ENCODE measurements around the gene CBR4.
"Not testable (repeated sequence)": the region's sequence is repeated elsewhere in the genome, so short reads cannot be mapped to it uniquely, and the experiment has no call there.

CBR4 gene

GRCh38 chr4:169048868-169049414 lies 38.9 kb upstream of the CBR4 start:
- Histone ChIP-seq H3K36me3 (ENCODE audit: control insufficient read depth, insufficient read depth, low read length) (no peaks in the 10 kb centered on the region), H3K4me1 (ENCODE audit: control insufficient read depth, insufficient read depth, low read length, poor library complexity, severe bottlenecking) (no peaks in the 10 kb centered on the region), H3K9me3 (ENCODE audit: control insufficient read depth, low read length) (no peaks in the 10 kb centered on the region), H3K27ac (ENCODE audit: insufficient read depth, low read length, poor library complexity, severe bottlenecking) (no peak overlapping the region), H3K27me3 (replicated peaks; ENCODE audit: control insufficient read depth, insufficient read depth, low read length, poor library complexity, severe bottlenecking) (no peaks in the 10 kb centered on the region), H3K4me3 (ENCODE audit: insufficient read depth, low read depth, low read length, poor library complexity, severe bottlenecking) (no peak overlapping the region)
- DNase-seq: no peak

- DNase-seq: no peak
- Histone ChIP-seq H3K4me1 (ENCODE audit: control insufficient read depth, insufficient read depth, low read length, poor library complexity, severe bottlenecking) (no peaks in the 10 kb centered on the region), H3K4me3 (ENCODE audit: insufficient read depth, low read depth, low read length, poor library complexity, severe bottlenecking) (no peak overlapping the region), H3K36me3 (ENCODE audit: control insufficient read depth, insufficient read depth, low read length) (no peaks in the 10 kb centered on the region), H3K27ac (ENCODE audit: insufficient read depth, low read length, poor library complexity, severe bottlenecking) (no peak overlapping the region), H3K27me3 (replicated peaks; ENCODE audit: control insufficient read depth, insufficient read depth, low read length, poor library complexity, severe bottlenecking) (no peaks in the 10 kb centered on the region), H3K9me3 (ENCODE audit: control insufficient read depth, low read length) (no peaks in the 10 kb centered on the region)
Measured at GRCh38 chr4:169047956-169048355, 37.9 kb upstream of the CBR4 start.

GRCh38 chr4:169045862-169046584 lies 36.0 kb upstream of the CBR4 start:
- no peaks in the 10 kb centered on the region for H3K4me1 ChIP-seq (ENCODE audit: control insufficient read depth, insufficient read depth, low read length, poor library complexity, severe bottlenecking)
- no peak for DNase-seq
- no peak overlapping the region for H3K4me3 ChIP-seq (ENCODE audit: insufficient read depth, low read depth, low read length, poor library complexity, severe bottlenecking)
- H3K27ac ChIP-seq (ENCODE audit: insufficient read depth, low read length, poor library complexity, severe bottlenecking): no peak overlapping the region
- no peaks in the 10 kb centered on the region for H3K36me3 ChIP-seq (ENCODE audit: control insufficient read depth, insufficient read depth, low read length)
- H3K9me3 ChIP-seq (ENCODE audit: control insufficient read depth, low read length): no peaks in the 10 kb centered on the region
- no peaks in the 10 kb centered on the region for H3K27me3 ChIP-seq (replicated peaks; ENCODE audit: control insufficient read depth, insufficient read depth, low read length, poor library complexity, severe bottlenecking)

- no peaks in the 10 kb centered on the region for H3K4me1 ChIP-seq (ENCODE audit: control insufficient read depth, insufficient read depth, low read length, poor library complexity, severe bottlenecking)
Measured at GRCh38 chr4:169044714-169045447, 34.8 kb upstream of the CBR4 start.

GRCh38 chr4:169042608-169043007 lies 32.6 kb upstream of the CBR4 start:
- Histone ChIP-seq H3K27ac (ENCODE audit: insufficient read depth, low read length, poor library complexity, severe bottlenecking) (no peak overlapping the region), H3K9me3 (ENCODE audit: control insufficient read depth, low read length) (no peaks in the 10 kb centered on the region), H3K4me1 (ENCODE audit: control insufficient read depth, insufficient read depth, low read length, poor library complexity, severe bottlenecking) (no peaks in the 10 kb centered on the region), H3K36me3 (ENCODE audit: control insufficient read depth, insufficient read depth, low read length) (no peaks in the 10 kb centered on the region), H3K27me3 (replicated peaks; ENCODE audit: control insufficient read depth, insufficient read depth, low read length, poor library complexity, severe bottlenecking) (no peaks in the 10 kb centered on the region), H3K4me3 (ENCODE audit: insufficient read depth, low read depth, low read length, poor library complexity, severe bottlenecking) (no peak overlapping the region)
- no peak for DNase-seq

More at GRCh38 chr4:169044714-169045447, 34.8 kb upstream of the CBR4 start:
- Histone ChIP-seq H3K27ac (ENCODE audit: insufficient read depth, low read length, poor library complexity, severe bottlenecking) (no peak overlapping the region), H3K4me3 (ENCODE audit: insufficient read depth, low read depth, low read length, poor library complexity, severe bottlenecking) (no peak overlapping the region), H3K9me3 (ENCODE audit: control insufficient read depth, low read length) (no peaks in the 10 kb centered on the region), H3K36me3 (ENCODE audit: control insufficient read depth, insufficient read depth, low read length) (no peaks in the 10 kb centered on the region), H3K27me3 (replicated peaks; ENCODE audit: control insufficient read depth, insufficient read depth, low read length, poor library complexity, severe bottlenecking) (no peaks in the 10 kb centered on the region)
- no peak for DNase-seq

GRCh38 chr4:169040559-169041261 lies 30.7 kb upstream of the CBR4 start:
- DNase-seq: no peak
- no peaks in the 10 kb centered on the region for H3K36me3 ChIP-seq (ENCODE audit: control insufficient read depth, insufficient read depth, low read length)
- no peaks in the 10 kb centered on the region for H3K4me1 ChIP-seq (ENCODE audit: control insufficient read depth, insufficient read depth, low read length, poor library complexity, severe bottlenecking)
- no peaks in the 10 kb centered on the region for H3K9me3 ChIP-seq (ENCODE audit: control insufficient read depth, low read length)
- H3K4me3 ChIP-seq (ENCODE audit: insufficient read depth, low read depth, low read length, poor library complexity, severe bottlenecking): no peak overlapping the region
- no peaks in the 10 kb centered on the region for H3K27me3 ChIP-seq (replicated peaks; ENCODE audit: control insufficient read depth, insufficient read depth, low read length, poor library complexity, severe bottlenecking)
- H3K27ac ChIP-seq (ENCODE audit: insufficient read depth, low read length, poor library complexity, severe bottlenecking): no peak overlapping the region

- Histone ChIP-seq H3K27me3 (replicated peaks; ENCODE audit: control insufficient read depth, insufficient read depth, low read length, poor library complexity, severe bottlenecking) (no peaks in the 10 kb centered on the region), H3K36me3 (ENCODE audit: control insufficient read depth, insufficient read depth, low read length) (no peaks in the 10 kb centered on the region), H3K9me3 (ENCODE audit: control insufficient read depth, low read length) (no peaks in the 10 kb centered on the region), H3K4me3 (ENCODE audit: insufficient read depth, low read depth, low read length, poor library complexity, severe bottlenecking) (no peak overlapping the region), H3K4me1 (ENCODE audit: control insufficient read depth, insufficient read depth, low read length, poor library complexity, severe bottlenecking) (no peaks in the 10 kb centered on the region), H3K27ac (ENCODE audit: insufficient read depth, low read length, poor library complexity, severe bottlenecking) (no peak overlapping the region)
- no peak for DNase-seq
Measured at GRCh38 chr4:169039251-169039954, 29.3 kb upstream of the CBR4 start.

GRCh38 chr4:169037506-169037905 lies 27.5 kb upstream of the CBR4 start:
- H3K27me3 ChIP-seq (replicated peaks; ENCODE audit: control insufficient read depth, insufficient read depth, low read length, poor library complexity, severe bottlenecking): no peaks in the 10 kb centered on the region
- H3K4me3 ChIP-seq (ENCODE audit: insufficient read depth, low read depth, low read length, poor library complexity, severe bottlenecking): no peak overlapping the region
- no peaks in the 10 kb centered on the region for H3K36me3 ChIP-seq (ENCODE audit: control insufficient read depth, insufficient read depth, low read length)
- H3K9me3 ChIP-seq (ENCODE audit: control insufficient read depth, low read length): no peaks in the 10 kb centered on the region
- no peaks in the 10 kb centered on the region for H3K4me1 ChIP-seq (ENCODE audit: control insufficient read depth, insufficient read depth, low read length, poor library complexity, severe bottlenecking)
- no peak overlapping the region for H3K27ac ChIP-seq (ENCODE audit: insufficient read depth, low read length, poor library complexity, severe bottlenecking)
- DNase-seq: no peak

- not testable (repeated sequence) for DNase-seq; H3K4me3 ChIP-seq (ENCODE audit: insufficient read depth, low read depth, low read length, poor library complexity, severe bottlenecking); H3K9me3 ChIP-seq (ENCODE audit: control insufficient read depth, low read length); H3K27me3 ChIP-seq (replicated peaks; ENCODE audit: control insufficient read depth, insufficient read depth, low read length, poor library complexity, severe bottlenecking); H3K27ac ChIP-seq (ENCODE audit: insufficient read depth, low read length, poor library complexity, severe bottlenecking); H3K4me1 ChIP-seq (ENCODE audit: control insufficient read depth, insufficient read depth, low read length, poor library complexity, severe bottlenecking); H3K36me3 ChIP-seq (ENCODE audit: control insufficient read depth, insufficient read depth, low read length)
Measured at GRCh38 chr4:169035871-169036620, 26.0 kb upstream of the CBR4 start.
